8988T (cell line): ENCODE results near the gene FN1.
"Not testable (repeated sequence)": the region's sequence is repeated elsewhere in the genome, so short reads cannot be mapped to it uniquely, and the experiment has no call there.

Experiments
- DNase-seq: peaks from one replicate; pipeline ENCODE4 v3.0.0; 2011

The FN1 gene

GRCh38 chr2:215363461-215364156 lies 72.3 kb downstream of the FN1 start:
- no peak for DNase-seq

GRCh38 chr2:215363039-215363438 lies 72.8 kb downstream of the FN1 start:
- DNase-seq = no peak

GRCh38 chr2:215362562-215362904 lies 73.3 kb downstream of the FN1 start:
- no peak for DNase-seq

GRCh38 chr2:215361876-215362561 lies 73.8 kb downstream of the FN1 start:
- no peak for DNase-seq

- DNase-seq = no peak
Measured at GRCh38 chr2:215361211-215361875, 74.5 kb downstream of the FN1 start.

- DNase-seq = no peak
Measured at GRCh38 chr2:215360596-215360995, 75.3 kb downstream of the FN1 start.

- not testable (repeated sequence) for DNase-seq
Measured at GRCh38 chr2:215360059-215360458, 75.8 kb downstream of the FN1 start.

GRCh38 chr2:215359576-215359922 lies 76.3 kb downstream of the FN1 start:
- no peak for DNase-seq

GRCh38 chr2:215358891-215359575 lies 76.8 kb downstream of the FN1 start:
- DNase-seq = no peak

- DNase-seq = no peak
Measured at GRCh38 chr2:215358312-215358845, 77.5 kb downstream of the FN1 start.

GRCh38 chr2:215357660-215358059 lies 78.2 kb downstream of the FN1 start:
- no peak for DNase-seq

GRCh38 chr2:215356948-215357461 lies 78.9 kb downstream of the FN1 start:
- no peak for DNase-seq

GRCh38 chr2:215356334-215356947 lies 79.4 kb downstream of the FN1 start:
- DNase-seq = no peak

GRCh38 chr2:215355801-215356200 lies 80.1 kb downstream of the FN1 start:
- no peak for DNase-seq

- DNase-seq = no peak
Measured at GRCh38 chr2:215354771-215355695, 80.8 kb downstream of the FN1 start.

GRCh38 chr2:215352602-215353001 lies 83.3 kb downstream of the FN1 start:
- DNase-seq = no peak

GRCh38 chr2:215347878-215348277 lies 88.0 kb downstream of the FN1 start:
- no peak for DNase-seq

GRCh38 chr2:215338883-215339679 lies 96.8 kb downstream of the FN1 start:
- no peak for DNase-seq

- no peak for DNase-seq
Measured at GRCh38 chr2:215332872-215333595, 102.8 kb downstream of the FN1 start.

GRCh38 chr2:215328066-215328465 lies 107.8 kb downstream of the FN1 start:
- DNase-seq = no peak
